ENCODE data around the gene NAA10.

The NAA10 gene

GRCh38 chrX:153971450-153972367 is 36.9 kb upstream of the NAA10 start, which contains the start of gene HCFC1:
HCFC1 (minus strand) TSS chrX:153971818; CDS start chrX:153970840, 978 bp downstream.
- H3K4me1 ChIP-seq (ENCODE audit: control insufficient read depth, low read depth, low read length) = peaks cover 6% of the 10 kb centered on the region
- peak within 1 kb of the TSS; percentile 98 for H3K4ac ChIP-seq (ENCODE audit: low read depth, low read length)
- H3K18ac ChIP-seq (ENCODE audit: low read length) = peak within 1 kb of the TSS; percentile 99
- H3K4me2 ChIP-seq (ENCODE audit: low read length) = peak within 1 kb of the TSS; percentile 61
- H4K5ac ChIP-seq (ENCODE audit: low read length) = no peak within 1 kb of the TSS
- peak within 1 kb of the TSS; percentile 82 for H2BK120ac ChIP-seq (ENCODE audit: low read depth, low read length)
- no peaks in the 10 kb centered on the region for H3K79me1 ChIP-seq (ENCODE audit: low read length)
- H3K23ac ChIP-seq (ENCODE audit: low read length) = peak within 1 kb of the TSS; percentile 80
- no peaks in the 10 kb centered on the region for H3K27me3 ChIP-seq (ENCODE audit: insufficient read depth, low read length, poor library complexity)
- peak within 1 kb of the TSS; percentile 95 for H3K4me3 ChIP-seq (ENCODE audit: low read length)
- peak within 1 kb of the TSS; percentile 99 for H3K56ac ChIP-seq (ENCODE audit: low read length)
- peak; percentile 95 for DNase-seq
- peak within 1 kb of the TSS; percentile 57 for H4K8ac ChIP-seq (ENCODE audit: low read depth, low read length)
- peak within 1 kb of the TSS; percentile 99 for H3K9ac ChIP-seq (ENCODE audit: low read length)
- no CpG with 5 or more reads among the region's 96 CpGs for WGBS (ENCODE audit: extremely low coverage, insufficient coverage, low lambda C conversion rate)
- peaks cover 38% of the 10 kb centered on the region for H3K79me2 ChIP-seq (ENCODE audit: control insufficient read depth, insufficient read depth, low read length)
- H3K27ac ChIP-seq (ENCODE audit: low read depth, low read length) = peak within 1 kb of the TSS; percentile 100
- H2BK5ac ChIP-seq (ENCODE audit: low read length) = peak within 1 kb of the TSS; percentile 93
- no peak within 1 kb of the TSS for H2BK15ac ChIP-seq (replicated peaks; ENCODE audit: low read depth)
- H2AK5ac ChIP-seq (ENCODE audit: low read length) = peak within 1 kb of the TSS; percentile 74
- H3K36me3 ChIP-seq (ENCODE audit: control insufficient read depth, insufficient read depth, low read length) = no peaks in the 10 kb centered on the region

DNA sequence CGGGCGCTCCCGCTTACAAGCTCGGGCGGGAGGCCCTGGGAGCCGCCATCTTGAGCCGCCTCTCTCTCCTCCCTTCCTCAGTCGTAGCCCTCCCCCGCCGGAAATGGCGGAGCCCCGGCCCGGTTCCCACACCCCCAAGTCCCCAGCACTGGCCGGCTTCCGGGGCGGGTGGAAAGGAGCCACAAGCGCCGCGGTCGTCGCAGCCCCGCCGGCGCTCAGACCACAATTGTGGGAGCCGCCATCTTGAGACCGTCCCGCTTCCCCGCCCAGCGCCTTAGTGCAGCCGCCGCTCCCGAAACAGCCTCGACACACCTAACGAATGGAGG is 36.2 kb upstream of the NAA10 start:
- H3K4me3 ChIP-seq (ENCODE audit: low read length) = peak overlapping the region; percentile 95
- peak overlapping the region; percentile 99 for H3K9ac ChIP-seq (ENCODE audit: low read length)
- WGBS (ENCODE audit: extremely low coverage, insufficient coverage, low lambda C conversion rate) = no CpG with 5 or more reads among the region's 34 CpGs

GRCh38 chrX:153970357-153971123 is 35.7 kb upstream of the NAA10 start:
- Histone ChIP-seq H4K8ac (ENCODE audit: low read depth, low read length) (peak overlapping the region; percentile 57), H3K79me2 (ENCODE audit: control insufficient read depth, insufficient read depth, low read length) (peaks cover 49% of the 10 kb centered on the region), H3K9ac (ENCODE audit: low read length) (peak overlapping the region; percentile 99), H3K18ac (ENCODE audit: low read length) (peak overlapping the region; percentile 99), H4K5ac (ENCODE audit: low read length) (no peak overlapping the region), H3K4me2 (ENCODE audit: low read length) (no peak overlapping the region), H3K36me3 (ENCODE audit: control insufficient read depth, insufficient read depth, low read length) (no peaks in the 10 kb centered on the region), H3K27ac (ENCODE audit: low read depth, low read length) (peak overlapping the region; percentile 100), H3K4ac (ENCODE audit: low read depth, low read length) (peak overlapping the region; percentile 98), H3K79me1 (ENCODE audit: low read length) (no peaks in the 10 kb centered on the region), H3K27me3 (ENCODE audit: insufficient read depth, low read length, poor library complexity) (no peaks in the 10 kb centered on the region), H3K23ac (ENCODE audit: low read length) (peak overlapping the region; percentile 80), H2AK5ac (ENCODE audit: low read length) (peak overlapping the region; percentile 74), H3K56ac (ENCODE audit: low read length) (peak overlapping the region; percentile 99), H2BK5ac (ENCODE audit: low read length) (peak overlapping the region; percentile 88), H3K4me1 (ENCODE audit: control insufficient read depth, low read depth, low read length) (peaks cover 6% of the 10 kb centered on the region), H3K4me3 (ENCODE audit: low read length) (peak overlapping the region; percentile 94), H2BK15ac (replicated peaks; ENCODE audit: low read depth) (no peak overlapping the region), H2BK120ac (ENCODE audit: low read depth, low read length) (peak overlapping the region; percentile 82)
- DNase-seq = peak; percentile 88
- no CpG with 5 or more reads among the region's 49 CpGs for WGBS (ENCODE audit: extremely low coverage, insufficient coverage, low lambda C conversion rate)

More for the DNA sequence above, 36.2 kb upstream of the NAA10 start:
- Histone ChIP-seq H3K79me2 (ENCODE audit: control insufficient read depth, insufficient read depth, low read length) (peaks cover 44% of the 10 kb centered on the region), H2BK15ac (replicated peaks; ENCODE audit: low read depth) (no peak overlapping the region), H2BK5ac (ENCODE audit: low read length) (peak overlapping the region; percentile 93), H4K8ac (ENCODE audit: low read depth, low read length) (no peak overlapping the region), H3K56ac (ENCODE audit: low read length) (peak overlapping the region; percentile 99), H2BK120ac (ENCODE audit: low read depth, low read length) (peak overlapping the region; percentile 82), H3K18ac (ENCODE audit: low read length) (peak overlapping the region; percentile 99), H3K4ac (ENCODE audit: low read depth, low read length) (peak overlapping the region; percentile 98), H3K27ac (ENCODE audit: low read depth, low read length) (peak overlapping the region; percentile 100), H2AK5ac (ENCODE audit: low read length) (no peak overlapping the region), H3K79me1 (ENCODE audit: low read length) (no peaks in the 10 kb centered on the region), H3K4me2 (ENCODE audit: low read length) (no peak overlapping the region), H3K27me3 (ENCODE audit: insufficient read depth, low read length, poor library complexity) (no peaks in the 10 kb centered on the region), H3K36me3 (ENCODE audit: control insufficient read depth, insufficient read depth, low read length) (no peaks in the 10 kb centered on the region), H4K5ac (ENCODE audit: low read length) (no peak overlapping the region), H3K4me1 (ENCODE audit: control insufficient read depth, low read depth, low read length) (peaks cover 6% of the 10 kb centered on the region), H3K23ac (ENCODE audit: low read length) (peak overlapping the region; percentile 66)
- DNase-seq = peak; percentile 87

DNA sequence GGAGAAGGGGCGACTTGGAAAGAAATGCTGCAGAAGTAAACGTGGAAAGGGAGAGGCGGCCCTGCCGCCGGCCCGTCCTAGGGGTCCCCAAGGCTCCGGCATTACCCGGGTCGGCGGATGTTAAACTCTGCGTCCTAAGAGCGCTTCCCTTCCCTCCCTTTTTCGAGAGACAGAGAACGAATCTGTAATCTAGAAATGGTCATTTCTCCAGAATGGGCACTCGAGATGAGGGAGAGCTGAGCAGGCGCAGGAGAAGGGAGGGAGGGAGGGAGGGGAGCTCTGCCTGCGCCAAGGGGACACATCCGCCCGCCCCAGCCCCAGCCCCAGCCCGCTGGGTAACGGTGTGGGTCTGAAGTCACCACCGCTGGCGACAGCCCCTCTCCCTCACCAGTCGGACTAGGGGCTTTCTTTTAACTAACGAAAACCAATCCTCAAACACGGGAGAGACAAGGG is 35.1 kb upstream of the NAA10 start:
- peak overlapping the region; percentile 81 for H3K9ac ChIP-seq (ENCODE audit: low read length)
- H3K4me2 ChIP-seq (ENCODE audit: low read length) = peak overlapping the region; percentile 83
- no peak for DNase-seq
- no peak overlapping the region for H3K18ac ChIP-seq (ENCODE audit: low read length)
- WGBS (ENCODE audit: extremely low coverage, insufficient coverage, low lambda C conversion rate) = no CpG with 5 or more reads among the region's 26 CpGs
- no peak overlapping the region for H3K4ac ChIP-seq (ENCODE audit: low read depth, low read length)
- H3K79me1 ChIP-seq (ENCODE audit: low read length) = no peaks in the 10 kb centered on the region
- H3K36me3 ChIP-seq (ENCODE audit: control insufficient read depth, insufficient read depth, low read length) = no peaks in the 10 kb centered on the region
- H2BK15ac ChIP-seq (replicated peaks; ENCODE audit: low read depth) = no peak overlapping the region
- no peak overlapping the region for H4K5ac ChIP-seq (ENCODE audit: low read length)
- H2BK5ac ChIP-seq (ENCODE audit: low read length) = no peak overlapping the region
- no peak overlapping the region for H2AK5ac ChIP-seq (ENCODE audit: low read length)
- H4K8ac ChIP-seq (ENCODE audit: low read depth, low read length) = no peak overlapping the region
- H2BK120ac ChIP-seq (ENCODE audit: low read depth, low read length) = no peak overlapping the region
- peak overlapping the region; percentile 36 for H3K27ac ChIP-seq (ENCODE audit: low read depth, low read length)
- peak overlapping the region; percentile 85 for H3K56ac ChIP-seq (ENCODE audit: low read length)
- H3K27me3 ChIP-seq (ENCODE audit: insufficient read depth, low read length, poor library complexity) = no peaks in the 10 kb centered on the region
- no peak overlapping the region for H3K23ac ChIP-seq (ENCODE audit: low read length)
- H3K4me3 ChIP-seq (ENCODE audit: low read length) = peak overlapping the region; percentile 78
- H3K4me1 ChIP-seq (ENCODE audit: control insufficient read depth, low read depth, low read length) = peaks cover 6% of the 10 kb centered on the region
- H3K79me2 ChIP-seq (ENCODE audit: control insufficient read depth, insufficient read depth, low read length) = peaks cover 55% of the 10 kb centered on the region

GRCh38 chrX:153969125-153969903 is 34.5 kb upstream of the NAA10 start:
- no peak overlapping the region for H3K18ac ChIP-seq (ENCODE audit: low read length)
- peaks cover 61% of the 10 kb centered on the region for H3K79me2 ChIP-seq (ENCODE audit: control insufficient read depth, insufficient read depth, low read length)
- H3K27ac ChIP-seq (ENCODE audit: low read depth, low read length) = no peak overlapping the region
- peak overlapping the region; percentile 85 for H3K56ac ChIP-seq (ENCODE audit: low read length)
- no peak overlapping the region for H2AK5ac ChIP-seq (ENCODE audit: low read length)
- WGBS (ENCODE audit: extremely low coverage, insufficient coverage, low lambda C conversion rate) = no CpG with 5 or more reads among the region's 25 CpGs
- peak overlapping the region; percentile 83 for H3K4me2 ChIP-seq (ENCODE audit: low read length)
- H2BK5ac ChIP-seq (ENCODE audit: low read length) = no peak overlapping the region
- no peak for DNase-seq
- H3K4me3 ChIP-seq (ENCODE audit: low read length) = peak overlapping the region; percentile 78
- peaks cover 6% of the 10 kb centered on the region for H3K4me1 ChIP-seq (ENCODE audit: control insufficient read depth, low read depth, low read length)
- H3K4ac ChIP-seq (ENCODE audit: low read depth, low read length) = no peak overlapping the region
- H3K36me3 ChIP-seq (ENCODE audit: control insufficient read depth, insufficient read depth, low read length) = no peaks in the 10 kb centered on the region
- no peaks in the 10 kb centered on the region for H3K79me1 ChIP-seq (ENCODE audit: low read length)
- H4K8ac ChIP-seq (ENCODE audit: low read depth, low read length) = no peak overlapping the region
- peak overlapping the region; percentile 81 for H3K9ac ChIP-seq (ENCODE audit: low read length)
- H4K5ac ChIP-seq (ENCODE audit: low read length) = no peak overlapping the region
- no peak overlapping the region for H3K23ac ChIP-seq (ENCODE audit: low read length)
- no peaks in the 10 kb centered on the region for H3K27me3 ChIP-seq (ENCODE audit: insufficient read depth, low read length, poor library complexity)
- H2BK120ac ChIP-seq (ENCODE audit: low read depth, low read length) = no peak overlapping the region
- H2BK15ac ChIP-seq (replicated peaks; ENCODE audit: low read depth) = no peak overlapping the region

All from mesendoderm (in vitro differentiated cells).